HG02678 (cell line): ENCODE data around the gene COL1A1.

Source experiments
- ATAC-seq: cut with Tn5 transposase; IDR thresholded peaks from one replicate; pipeline ENCODE4 v1.9.1; 2021; ENCODE audit warnings: mild to moderate bottlenecking, moderate library complexity; ENCODE audit not compliant: unreplicated experiment

COL1A1 gene

DNA sequence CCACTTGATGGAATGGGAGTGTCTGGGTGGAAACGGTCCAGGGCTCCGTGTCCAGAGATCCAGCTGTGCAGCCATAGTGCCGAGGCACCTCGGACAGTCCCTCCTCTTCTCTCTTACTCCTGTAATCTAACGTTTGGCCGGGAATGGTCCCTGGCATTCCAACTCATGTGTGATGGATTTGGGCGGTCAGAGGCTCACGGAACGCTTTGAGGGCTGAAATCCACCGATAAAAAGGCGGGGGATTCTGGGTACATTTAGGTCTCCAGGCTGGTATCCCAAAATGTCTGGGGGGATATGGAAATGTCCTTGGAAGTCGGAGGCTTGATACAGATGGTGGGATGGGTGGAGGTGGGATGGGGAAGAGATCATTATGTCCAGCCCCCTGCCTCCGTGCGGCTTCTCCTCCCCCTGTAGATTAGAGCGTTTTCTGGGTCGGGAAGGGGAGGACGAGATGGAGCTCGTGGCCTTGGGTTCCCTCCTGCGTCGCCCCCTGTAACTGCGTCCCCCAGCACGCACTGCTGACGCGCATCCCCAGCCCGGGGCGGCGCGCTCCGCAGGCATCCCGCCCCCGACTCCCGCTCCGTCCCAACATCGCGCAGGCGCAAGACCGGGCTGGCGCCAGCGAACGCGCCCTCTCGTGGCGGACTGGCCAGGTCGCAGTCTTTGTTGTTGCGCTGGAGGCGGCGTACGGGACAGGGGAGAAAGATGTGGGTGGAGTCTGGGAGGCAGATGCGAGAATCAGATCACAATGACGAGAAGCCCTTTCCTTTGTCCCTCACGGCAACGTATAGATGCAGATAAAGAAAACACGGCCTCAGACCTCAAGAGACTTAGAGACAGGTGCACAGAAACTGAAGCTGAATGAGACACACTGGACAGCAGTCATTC lies 40.2 kb downstream of the COL1A1 start:
- ATAC-seq = peak; percentile 85

DNA sequence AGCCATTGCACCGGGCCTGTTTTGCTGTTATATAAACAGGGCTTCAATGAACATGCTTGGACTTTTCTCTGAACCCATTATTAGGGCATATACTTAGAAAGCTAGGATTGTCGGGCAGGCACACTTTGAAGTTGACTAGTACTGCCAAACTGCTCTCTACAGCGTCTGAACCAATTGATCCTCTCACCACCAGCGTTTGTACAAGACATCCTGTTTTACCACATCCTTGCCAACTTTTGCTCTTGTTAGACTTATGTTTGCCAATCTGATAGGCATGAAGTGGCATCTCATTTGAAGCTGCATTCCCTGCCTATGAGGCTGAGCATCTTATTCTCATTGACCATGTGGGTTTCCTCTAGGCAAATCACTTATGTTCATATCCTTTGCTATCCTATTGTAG lies 43.5 kb downstream of the COL1A1 start:
- no peak for ATAC-seq

DNA sequence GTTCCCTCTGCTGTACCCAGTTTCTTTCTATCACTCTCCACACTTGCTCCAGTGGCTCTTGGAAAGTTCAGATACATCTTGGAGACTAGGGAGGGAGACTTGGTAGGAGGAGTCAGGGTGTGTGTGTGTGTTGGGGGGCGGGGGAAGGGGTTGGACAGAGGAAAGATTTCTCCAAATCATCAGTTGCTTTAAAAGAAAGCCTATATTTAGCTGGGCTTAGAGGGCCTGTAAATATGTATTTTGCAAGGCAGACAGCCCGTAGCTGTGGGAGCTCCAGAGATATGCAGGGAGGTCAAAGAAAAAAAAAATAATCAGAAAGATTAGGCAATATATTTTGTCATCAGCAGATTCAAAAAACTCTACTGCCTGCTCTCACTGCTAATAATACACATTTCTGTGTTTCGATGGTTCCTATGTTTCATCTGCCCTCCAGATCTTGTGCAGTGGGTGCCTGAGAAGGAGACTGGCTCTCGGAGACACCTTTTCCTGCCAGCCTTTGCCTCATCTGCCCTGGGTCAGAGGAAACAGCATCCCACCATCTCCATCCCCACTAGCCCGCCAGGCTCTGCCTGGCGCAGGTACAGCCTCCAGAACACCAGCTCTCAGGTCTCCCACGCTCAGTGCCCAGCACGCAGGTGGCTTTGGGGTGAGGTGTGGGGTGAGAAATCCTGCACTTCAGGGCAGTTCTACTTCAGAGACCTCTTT lies 46.2 kb downstream of the COL1A1 start:
- ATAC-seq = no peak

DNA sequence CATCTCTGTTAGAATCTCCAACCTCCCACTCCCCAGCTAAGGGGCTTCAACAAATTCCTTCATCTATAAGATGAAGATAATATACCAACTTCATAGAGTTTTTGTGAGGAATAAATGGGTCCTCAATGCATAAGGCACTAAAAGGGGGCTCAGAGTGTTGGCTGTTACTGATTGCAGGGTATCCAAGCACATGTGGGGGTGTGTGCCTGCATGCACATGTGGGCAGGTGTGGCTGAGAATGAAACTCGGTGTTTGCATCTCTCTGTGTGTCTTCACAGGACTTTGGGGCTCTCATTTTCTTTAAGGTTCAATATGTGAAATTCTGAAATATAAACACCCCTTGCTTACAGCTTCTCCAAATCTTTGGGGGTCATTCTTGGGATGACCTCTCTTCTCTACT lies 46.8 kb downstream of the COL1A1 start:
- ATAC-seq = peak; percentile 33

DNA sequence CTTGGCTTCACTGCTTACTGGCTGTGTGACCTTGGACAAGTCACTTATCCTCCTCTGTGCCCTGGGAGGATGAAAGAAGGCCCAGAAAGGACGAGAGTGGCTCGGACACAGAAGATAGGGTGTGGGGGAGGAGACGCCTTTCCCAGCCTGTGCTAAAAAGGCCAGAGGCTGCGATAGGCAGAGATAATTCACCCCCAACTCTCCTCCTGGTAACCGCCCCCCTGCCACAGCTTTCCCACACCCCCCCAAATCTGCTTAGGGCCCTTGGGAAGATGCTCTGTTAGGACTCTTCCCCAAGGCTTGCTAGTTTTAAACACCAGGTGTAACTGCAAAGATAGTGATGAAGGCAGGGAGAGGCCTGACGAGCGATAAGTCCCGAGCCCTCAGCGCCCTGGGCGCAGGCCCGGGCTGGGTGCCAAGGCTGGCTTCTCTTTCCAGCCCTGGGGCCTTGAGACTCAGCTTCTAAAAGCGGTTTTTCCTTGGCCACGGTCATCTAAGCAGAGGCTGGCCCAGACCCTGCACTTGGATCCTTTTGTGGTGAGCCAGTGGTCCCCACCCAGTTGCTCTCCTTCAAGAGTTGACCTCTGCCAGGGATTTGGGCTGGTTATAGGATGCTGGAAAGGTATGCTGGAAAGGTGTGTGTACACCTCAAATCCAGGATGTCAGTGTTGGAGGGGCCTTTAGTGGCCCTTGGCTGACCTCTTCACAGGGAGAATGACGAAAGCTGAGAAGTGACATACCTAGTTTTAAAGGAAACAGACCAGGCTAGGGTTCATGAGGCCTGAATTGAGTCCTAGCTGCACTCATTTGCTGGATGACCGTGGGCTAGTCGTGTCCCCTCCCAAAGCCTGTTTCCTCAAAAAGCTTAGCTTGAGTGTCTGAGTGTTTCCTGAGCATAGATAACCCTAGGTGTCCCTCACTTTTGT lies 47.5 kb downstream of the COL1A1 start:
- ATAC-seq = no peak

DNA sequence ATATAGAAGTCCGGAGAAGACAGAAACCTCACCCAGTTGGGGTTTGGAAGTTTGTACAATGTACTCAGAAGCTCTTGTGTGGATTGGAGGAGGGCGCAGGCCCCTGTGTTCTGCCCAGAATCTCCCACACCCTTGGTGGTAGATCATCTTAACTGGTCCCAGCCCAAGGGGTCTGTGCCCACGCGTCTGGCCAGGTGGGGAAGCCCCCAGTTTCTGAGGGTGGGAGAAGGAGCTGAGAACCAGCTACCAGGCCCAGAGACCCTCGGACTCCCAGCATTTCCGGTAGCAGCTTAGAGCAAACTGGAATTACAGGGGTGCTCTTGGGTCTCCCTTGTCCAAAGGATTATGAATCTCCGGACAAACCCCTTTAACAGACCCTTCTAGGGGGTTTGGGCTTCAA lies 48.7 kb downstream of the COL1A1 start:
- ATAC-seq = no peak

DNA sequence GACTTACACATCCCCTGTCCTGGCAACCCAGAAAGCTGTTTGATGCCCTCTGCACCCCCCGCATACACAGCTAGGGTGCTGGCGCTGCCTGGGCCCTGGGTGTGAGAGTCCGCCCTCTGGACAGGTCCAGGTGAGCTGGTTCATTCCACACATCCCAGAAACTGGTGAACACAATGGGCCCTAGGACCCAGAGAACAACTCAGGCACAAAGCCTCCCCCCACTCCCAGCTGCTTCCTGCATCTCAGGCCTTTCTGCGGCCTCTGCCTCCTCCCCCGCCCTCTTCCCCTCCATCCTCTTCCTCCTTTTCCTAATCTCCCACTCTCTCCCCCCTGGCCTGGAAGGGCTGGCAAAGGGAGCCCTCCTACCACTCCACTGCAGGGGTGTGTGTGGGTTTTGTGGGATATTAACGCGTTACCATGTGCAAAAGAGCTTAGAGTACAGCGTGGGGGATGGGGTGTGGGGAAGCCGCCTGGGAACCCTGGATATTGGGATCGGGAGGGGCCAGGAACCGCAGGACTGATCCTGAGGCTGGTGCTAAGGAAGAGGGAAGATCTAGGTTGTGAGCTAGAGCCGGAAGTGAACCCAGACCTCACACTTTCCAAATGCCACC lies 49.4 kb downstream of the COL1A1 start:
- ATAC-seq = no peak

DNA sequence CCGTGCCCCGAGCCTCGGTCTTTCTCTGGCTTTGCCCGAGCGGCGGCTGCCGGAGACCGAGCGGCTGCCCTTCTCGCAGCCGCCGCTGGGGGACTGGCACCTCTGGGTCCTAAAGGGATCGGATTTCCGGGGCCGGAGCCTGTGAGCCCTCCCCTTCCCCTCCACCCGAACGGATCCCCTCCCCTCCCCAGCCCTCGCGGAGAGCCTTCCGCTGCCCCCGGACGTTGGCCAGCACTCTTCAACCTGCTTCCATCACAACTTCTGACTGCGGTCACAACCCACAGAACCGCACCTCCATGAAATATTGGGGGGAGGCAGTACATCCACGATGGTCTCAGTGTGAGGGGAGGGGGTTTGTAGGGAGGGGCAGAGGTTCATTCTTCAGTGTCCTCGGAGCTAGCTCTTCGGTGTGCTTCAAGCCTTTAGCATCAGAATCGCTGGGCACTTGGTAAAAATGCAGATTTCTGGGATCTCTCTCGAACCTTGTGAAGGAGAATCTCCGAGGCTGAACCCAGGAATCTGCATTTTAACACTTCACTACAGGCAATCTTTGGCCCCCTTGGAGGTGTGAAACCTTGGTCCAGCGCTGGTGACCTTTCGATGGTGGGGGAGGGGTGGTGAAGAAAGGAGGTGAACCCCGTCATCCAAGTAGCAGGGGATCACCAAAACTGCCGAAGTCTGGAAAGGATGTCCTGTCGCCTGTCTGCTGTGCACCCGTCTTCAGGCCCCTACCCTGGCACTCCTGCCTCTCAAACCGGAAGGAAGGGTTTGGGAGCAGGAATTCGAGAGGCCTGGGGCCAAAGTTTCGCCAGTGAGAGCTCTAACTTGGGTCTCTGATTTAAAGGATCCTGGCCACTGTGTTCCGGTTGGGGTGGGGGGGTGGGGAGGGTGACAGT lies 50.1 kb downstream of the COL1A1 start:
- ATAC-seq = peak; percentile 39

DNA sequence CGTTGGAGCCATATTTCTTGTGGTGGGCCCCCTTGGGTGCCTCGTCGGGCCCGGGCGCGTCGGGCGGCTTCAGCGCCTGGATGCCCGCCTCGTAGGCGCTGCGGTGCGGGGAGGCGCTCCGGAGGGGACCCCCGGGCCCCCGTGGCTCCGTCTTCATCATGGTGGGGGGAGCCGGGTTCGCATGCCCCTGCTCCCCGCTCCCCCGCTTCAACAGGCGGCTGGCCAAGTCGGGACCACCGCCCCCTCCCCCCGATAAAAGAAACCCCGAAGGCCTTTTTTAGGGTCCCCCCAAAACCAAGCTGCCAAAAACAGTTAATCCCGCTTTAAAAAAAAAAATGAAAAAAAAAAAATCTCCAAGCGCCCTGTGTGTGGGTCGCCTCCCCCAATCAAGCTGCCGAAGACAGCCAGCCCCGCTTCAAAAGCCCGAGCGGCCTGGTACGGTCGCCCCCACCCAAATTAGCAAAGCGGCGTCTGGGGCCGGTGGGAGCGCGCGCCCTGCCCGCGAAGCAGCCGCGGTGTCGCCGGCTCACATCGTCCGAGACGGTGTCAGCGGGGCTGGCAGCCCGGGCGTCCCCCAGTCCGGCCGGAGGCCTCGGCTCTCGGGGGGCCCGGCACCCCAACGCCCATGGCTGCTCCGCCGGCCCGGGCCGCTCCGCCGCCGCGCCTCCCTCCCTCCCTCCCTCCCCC lies 50.9 kb downstream of the COL1A1 start, which contains the start of gene PPP1R9B:
TSS of gene PPP1R9B (minus strand) at position 324 of the 687 bp plus-strand sequence. CDS start at position 160, 164 bp downstream.
- no peak for ATAC-seq

DNA sequence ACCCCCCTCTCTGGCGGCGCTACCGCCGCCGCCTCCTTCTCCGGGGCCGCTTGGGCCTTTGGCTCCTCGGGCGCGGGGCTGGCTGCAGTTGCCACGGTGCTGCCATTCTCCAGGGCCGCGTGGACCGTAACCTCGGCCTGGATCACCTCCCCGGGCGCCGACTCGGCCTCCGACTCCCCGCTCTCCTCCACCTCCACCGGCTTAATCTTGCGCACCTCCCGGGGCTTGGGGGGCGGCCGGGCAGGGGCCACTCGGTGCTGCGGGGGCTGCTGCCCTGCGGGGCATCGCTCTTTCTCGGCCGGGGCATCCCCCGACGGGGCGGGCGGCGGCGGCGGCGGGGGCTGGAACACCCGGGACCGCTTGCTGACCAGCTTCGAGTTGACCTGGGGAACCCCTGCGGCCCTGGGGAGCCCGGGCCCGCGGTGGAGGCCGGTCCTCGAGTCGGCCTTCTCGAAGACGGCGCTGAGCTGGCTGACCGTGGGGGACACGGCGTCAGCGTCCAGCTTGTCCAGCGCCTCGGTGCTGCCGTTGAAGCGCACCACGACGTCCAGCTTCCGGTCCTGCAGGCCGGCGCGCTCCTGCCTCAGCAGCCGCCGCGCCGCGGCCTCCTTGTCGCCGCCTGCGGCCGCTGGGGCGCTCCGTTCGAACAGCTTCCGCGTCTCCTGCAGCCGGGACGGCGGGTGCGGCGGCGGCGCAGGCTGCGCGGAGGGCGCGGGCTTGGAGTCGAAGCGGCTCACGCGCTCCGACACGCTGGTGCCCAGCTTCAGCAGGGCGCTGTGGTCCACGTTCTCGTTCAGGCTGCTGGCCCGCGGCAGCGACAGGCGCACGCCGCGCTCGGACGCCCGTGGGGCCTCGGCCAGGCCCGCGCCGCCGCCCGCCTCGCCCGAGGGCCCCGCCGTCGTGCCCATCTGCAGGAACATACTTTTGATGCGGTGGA lies 51.7 kb downstream of the COL1A1 start:
- ATAC-seq = no peak

DNA sequence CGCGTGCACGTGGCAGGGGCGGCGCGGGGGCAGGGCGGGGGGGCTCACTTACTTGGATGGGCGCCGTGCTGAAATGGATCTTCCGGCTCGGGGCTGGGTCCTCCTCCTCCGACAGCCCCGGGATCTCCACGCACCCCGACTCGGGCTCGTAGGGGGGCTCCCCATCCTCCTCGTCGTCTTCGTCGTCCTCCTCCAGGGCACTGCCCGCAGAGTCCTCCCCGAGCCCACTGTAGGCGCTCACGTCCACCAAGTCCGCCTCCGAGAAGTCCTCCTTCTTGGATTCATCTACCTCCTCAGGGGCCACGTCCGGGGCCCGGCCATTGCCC lies 52.4 kb downstream of the COL1A1 start:
- no peak for ATAC-seq

DNA sequence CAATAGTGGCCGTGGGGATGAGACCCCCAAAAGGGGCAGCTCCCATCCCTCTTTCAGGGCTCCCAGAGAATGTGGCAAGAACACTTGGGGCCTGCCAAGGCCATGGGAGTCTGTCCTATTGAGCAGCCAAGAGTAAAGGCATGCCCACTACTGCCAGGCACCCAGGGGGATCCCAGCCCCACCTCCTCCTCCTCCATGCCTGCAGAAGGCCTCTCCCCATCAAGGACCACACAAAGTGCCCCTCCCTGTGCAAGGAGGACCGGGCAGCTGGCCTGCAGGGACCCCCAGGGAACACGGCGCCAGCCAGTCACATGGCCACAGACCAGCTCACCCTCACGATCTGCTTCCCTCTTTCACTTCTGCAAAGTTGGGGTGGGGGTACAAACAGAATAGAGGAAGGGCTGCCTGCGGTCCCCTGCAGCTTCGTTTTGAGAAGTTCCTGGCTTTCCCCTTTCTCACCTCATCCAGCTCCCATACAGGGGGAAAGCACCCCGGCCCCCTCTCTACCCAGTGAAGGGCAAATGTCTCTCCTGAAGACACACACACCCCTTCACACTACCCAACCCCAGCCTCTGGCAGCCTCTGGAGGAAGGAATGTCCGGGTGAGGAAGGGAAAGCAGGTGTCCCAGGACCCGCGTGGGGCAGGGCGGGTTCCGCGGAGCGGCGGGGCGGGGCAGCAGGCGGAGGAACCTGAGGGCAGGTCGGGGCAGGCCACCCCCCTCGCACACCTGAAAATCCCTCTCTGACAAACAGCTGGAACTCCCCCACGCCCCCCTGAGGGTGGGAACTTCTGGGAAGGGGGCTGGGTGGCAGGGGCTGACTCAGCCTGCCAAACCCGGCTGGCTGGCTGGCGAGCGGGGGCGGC lies 53.0 kb downstream of the COL1A1 start:
- ATAC-seq = peak; percentile 38

DNA sequence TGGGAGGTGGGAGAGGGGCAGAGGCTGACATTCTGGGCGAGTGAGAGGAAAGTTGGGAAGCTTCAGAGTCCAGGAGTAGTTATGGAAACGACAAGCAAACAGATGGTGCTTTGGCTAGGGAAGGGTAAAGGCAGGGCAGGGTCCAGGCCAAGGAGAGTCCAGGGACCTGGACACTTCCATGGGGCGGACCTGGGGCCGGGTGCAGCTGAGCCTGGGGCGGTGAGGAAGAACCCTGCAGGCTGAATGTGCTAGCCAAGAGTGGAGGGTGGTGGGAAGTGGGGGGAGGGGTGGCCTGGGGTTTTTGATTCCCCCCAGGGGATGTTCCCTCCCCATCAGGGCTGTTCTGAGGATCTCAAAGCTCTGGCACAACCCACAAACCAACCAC lies 53.6 kb downstream of the COL1A1 start:
- no peak for ATAC-seq

DNA sequence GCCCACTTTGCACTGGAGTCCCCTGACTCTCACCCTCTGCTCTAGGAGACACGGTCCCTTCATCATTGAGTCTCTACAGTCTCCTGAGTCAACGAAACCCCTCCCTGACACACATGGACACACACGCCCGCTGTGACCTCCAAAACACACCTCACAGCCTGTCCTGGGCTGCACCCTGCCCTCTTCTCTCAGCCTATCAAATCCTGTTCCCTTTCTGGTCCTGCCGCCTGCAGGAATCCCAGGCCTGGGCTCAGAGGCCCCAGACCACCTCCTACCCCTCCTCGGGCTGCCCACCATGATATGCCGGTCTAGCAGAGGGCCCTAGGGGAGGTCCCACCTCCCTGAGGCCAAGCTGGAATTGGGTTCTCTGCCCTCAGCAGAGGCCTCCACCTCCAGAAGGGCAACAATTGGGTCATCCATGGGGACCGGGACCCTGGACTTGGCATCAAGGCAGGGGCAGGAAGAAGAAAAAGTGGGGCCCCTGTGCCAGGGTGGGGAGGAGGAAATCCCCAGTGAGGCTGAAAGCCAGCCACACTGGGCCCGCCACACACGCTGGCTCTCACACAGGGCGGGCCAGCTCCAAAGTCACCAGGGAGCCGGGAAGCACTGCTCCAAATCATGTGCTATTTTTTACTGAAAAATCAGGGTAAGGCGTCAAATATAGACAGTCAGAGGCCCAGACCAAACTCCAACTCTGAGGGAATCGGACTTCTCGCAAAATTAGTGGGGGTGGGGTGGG lies 54.3 kb downstream of the COL1A1 start:
- no peak for ATAC-seq

DNA sequence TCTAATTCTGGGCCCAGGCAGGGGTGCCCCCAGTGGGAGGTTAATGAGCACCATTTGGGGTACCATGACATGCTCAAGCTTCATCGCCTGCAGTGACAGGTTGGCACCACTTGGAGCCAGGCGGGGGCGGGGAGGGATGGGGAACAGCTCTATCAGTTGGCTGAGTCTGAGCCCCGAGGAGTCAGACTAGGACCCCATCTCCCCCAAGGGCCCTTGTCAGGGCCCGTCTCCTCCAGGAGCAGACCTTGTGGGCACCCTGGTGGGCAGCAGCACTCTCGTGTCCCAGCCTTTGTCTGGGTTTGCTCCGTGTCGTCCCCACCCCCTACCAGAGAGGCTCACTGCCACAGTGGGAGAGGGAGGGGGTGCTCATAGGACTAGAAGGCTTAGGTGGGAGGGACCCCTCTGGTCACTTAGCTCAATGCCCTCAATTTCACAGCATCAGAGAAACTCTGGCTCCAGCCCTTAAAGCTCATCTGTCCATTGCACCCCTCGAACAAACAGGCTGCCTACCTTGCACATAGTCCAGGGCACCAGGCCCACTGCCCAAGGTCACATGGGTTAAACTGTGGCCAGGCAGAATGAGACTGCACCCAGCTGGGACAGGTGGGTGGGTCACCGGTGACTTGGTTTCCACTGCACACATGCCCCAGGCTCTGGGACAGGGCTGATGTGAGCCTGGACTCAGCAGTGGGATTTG lies 55.1 kb downstream of the COL1A1 start:
- no peak for ATAC-seq
